Thyroid gland (tissue), 4 donors: ENCODE data around the gene NGLY1. TPM values are rescaled to one million over a fixed set of nuclear protein-coding genes. Genes with fewer than 3 reads are reported as not detected.

ENCODE experiments used
- DNase-seq, 2 donors: peaks; one replicate each; pipeline ENCODE4 v3.0.0-alpha.2; 2019
- H3K27ac ChIP-seq, 3 donors: fragments of 200-600 bp; sonication (generic); 1 replicate in 2 of 3; 2 replicates in 1 of 3; pipeline ENCODE4 v1.5.1; 2016 to 2019; ENCODE audit warnings: mild to moderate bottlenecking in 1 of 3, moderate library complexity in 1 of 3
- H3K27me3 ChIP-seq: fragments of 200-600 bp; sonication (generic); one replicate; pipeline ENCODE4 v1.5.1; 2019
- H3K36me3 ChIP-seq, 2 donors: fragments of 200-600 bp; sonication (generic); one replicate each; pipeline ENCODE4 v1.5.1; 2016 to 2019
- H3K4me1 ChIP-seq, 2 donors: fragments of 200-600 bp; sonication (generic); one replicate each; pipeline ENCODE4 v1.5.1; 2017 to 2019
- H3K4me3 ChIP-seq, 3 donors: fragments of 200-600 bp; sonication (generic); replicated peaks in 1 of 3; 1 replicate in 2 of 3; 2 replicates in 1 of 3; pipeline ENCODE4 v1.5.1; 2016; ENCODE audit warnings: mild to moderate bottlenecking in 1 of 3
- H3K9me3 ChIP-seq: fragments of 200-600 bp; sonication (generic); one replicate; pipeline ENCODE4 v1.5.1; 2017
- CTCF ChIP-seq, 6 experiments: fragments of 200-600 bp in 3 of 6; fragments of 450-650 bp in 3 of 6; sonication (generic) in 3 of 6; IDR thresholded peaks; one replicate each; pipeline ENCODE4 v1.5.1; 2016 to 2019; ENCODE audit warnings: antibody characterized with exemption in 6 of 6, mild to moderate bottlenecking in 2 of 6, inconsistent platforms in 1 of 6, moderate library complexity in 1 of 6
- POLR2A ChIP-seq, 2 donors: fragments of 450-650 bp; IDR thresholded peaks; one replicate each; pipeline ENCODE4 v1.6.1; 2017; ENCODE audit warnings: antibody characterized with exemption in 2 of 2, mild to moderate bottlenecking in 2 of 2, moderate library complexity in 1 of 2
- WGBS, 2 donors: methylation state at CpG; one replicate each; pipeline ENCODE4 v1.1.5; 2017; 5-methylcytosine and 5-hydroxymethylcytosine counted together
- intact Hi-C: fragments of 100-400 bp; cut with DNase I; formaldehyde crosslinking; loops from one replicate; pipeline ENCODE4 v1.15.1; 2023
- total RNA-seq, 4 donors: library from RNA; depleted of rRNA; stranded (reverse); fragments of >200 nt; gene quantifications; one replicate each; pipeline ENCODE4 v1.2.3, GENCODE V29; 2016

Gene NGLY1
- total RNA-seq, 4 donors from 2014 or later = 31.6 to 47.3 (median 38.7) TPM

DNA sequence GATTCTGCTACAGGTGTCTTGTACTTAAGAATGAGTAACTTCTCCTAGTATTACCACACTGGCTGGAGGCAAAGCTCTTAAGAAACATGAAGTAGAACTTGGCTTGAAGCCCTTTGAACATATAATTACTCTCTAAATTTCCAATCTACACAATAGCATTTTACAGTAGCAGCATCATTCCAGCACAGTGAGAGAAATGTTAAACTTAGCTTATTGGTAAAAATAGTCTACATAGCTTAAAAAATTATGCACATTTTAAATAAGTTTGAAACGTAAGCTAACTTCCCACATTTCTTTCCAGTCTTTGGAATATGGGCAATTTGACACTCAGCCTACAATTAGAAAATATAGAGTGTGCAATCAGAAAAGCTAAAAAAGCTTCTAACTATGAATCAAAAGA, 85.7 kb downstream of the NGLY1 start:
- intact Hi-C loops = no loop called here
- no peaks in the 10 kb centered on the region for H3K4me1 ChIP-seq
- 71 to 82% methylated on average over 1 of the region's 1 CpG for WGBS, 2 donors
- no peaks in the 10 kb centered on the region for H3K36me3 ChIP-seq
- no peak overlapping the region for H3K27ac ChIP-seq
- no peak for DNase-seq
- TF ChIP-seq POLR2A (IDR thresholded peaks at IDR 0.05) (no peak), CTCF (IDR thresholded peaks at IDR 0.05) (no peak)
- no peaks in the 10 kb centered on the region for H3K9me3 ChIP-seq
- H3K4me3 ChIP-seq = no peak overlapping the region
- H3K27me3 ChIP-seq = no peaks in the 10 kb centered on the region

- intact Hi-C loops = no loop called here
- no peak for DNase-seq
- Histone ChIP-seq H3K9me3 (no peaks in the 10 kb centered on the region), H3K4me1 (no peaks in the 10 kb centered on the region), H3K27me3 (no peaks in the 10 kb centered on the region), H3K4me3 (no peak overlapping the region), H3K27ac (no peak overlapping the region), H3K36me3 (no peaks in the 10 kb centered on the region)
- TF ChIP-seq CTCF (IDR thresholded peaks at IDR 0.05) = no peak
- TF ChIP-seq POLR2A (IDR thresholded peaks at IDR 0.05) = no peak
- 93 to 94% methylated on average over 4 of the region's 4 CpGs for WGBS, 2 donors
Measured at GRCh38 chr3:25695731-25696420, 87.4 kb downstream of the NGLY1 start.

- H3K4me1 ChIP-seq = no peaks in the 10 kb centered on the region
- TF ChIP-seq CTCF (IDR thresholded peaks at IDR 0.05) = no peak
- no peak for TF ChIP-seq POLR2A (IDR thresholded peaks at IDR 0.05)
- H3K9me3 ChIP-seq = no peaks in the 10 kb centered on the region
- no peak for DNase-seq
- 64 to 86% methylated on average over 3 of the region's 3 CpGs for WGBS, 2 donors
- no peaks in the 10 kb centered on the region for H3K36me3 ChIP-seq
- intact Hi-C loops = no loop called here
- no peak overlapping the region for H3K4me3 ChIP-seq
- no peak overlapping the region for H3K27ac ChIP-seq
- no peaks in the 10 kb centered on the region for H3K27me3 ChIP-seq
Measured at GRCh38 chr3:25693238-25693637, 90.0 kb downstream of the NGLY1 start.

DNA sequence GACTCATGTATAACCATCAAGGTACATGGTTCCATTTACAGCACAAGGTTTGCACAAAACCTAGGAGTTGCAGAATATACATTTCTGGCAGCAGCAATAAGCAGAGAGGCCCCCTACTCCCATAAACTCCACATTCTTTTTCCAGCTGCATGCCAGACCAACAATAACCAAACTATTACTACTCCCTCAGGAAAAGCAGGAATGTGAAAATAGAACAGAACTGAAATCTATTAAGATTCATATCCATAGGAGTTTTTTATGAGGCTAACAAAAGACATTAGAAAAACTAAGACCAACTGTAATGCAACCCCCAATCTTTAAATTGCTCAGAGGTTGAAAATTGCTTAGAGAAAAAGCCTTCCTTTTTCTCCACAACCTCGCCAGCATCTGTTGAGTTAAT, 90.9 kb downstream of the NGLY1 start:
- Histone ChIP-seq H3K27ac (no peak overlapping the region), H3K4me3 (no peak overlapping the region), H3K9me3 (no peaks in the 10 kb centered on the region), H3K36me3 (no peaks in the 10 kb centered on the region), H3K27me3 (no peaks in the 10 kb centered on the region), H3K4me1 (no peaks in the 10 kb centered on the region)
- no peak for DNase-seq
- 77 to 86% methylated on average over 1 of the region's 1 CpG for WGBS, 2 donors
- intact Hi-C loops = no loop called here
- TF ChIP-seq CTCF (IDR thresholded peaks at IDR 0.05) = no peak
- no peak for TF ChIP-seq POLR2A (IDR thresholded peaks at IDR 0.05)

DNA sequence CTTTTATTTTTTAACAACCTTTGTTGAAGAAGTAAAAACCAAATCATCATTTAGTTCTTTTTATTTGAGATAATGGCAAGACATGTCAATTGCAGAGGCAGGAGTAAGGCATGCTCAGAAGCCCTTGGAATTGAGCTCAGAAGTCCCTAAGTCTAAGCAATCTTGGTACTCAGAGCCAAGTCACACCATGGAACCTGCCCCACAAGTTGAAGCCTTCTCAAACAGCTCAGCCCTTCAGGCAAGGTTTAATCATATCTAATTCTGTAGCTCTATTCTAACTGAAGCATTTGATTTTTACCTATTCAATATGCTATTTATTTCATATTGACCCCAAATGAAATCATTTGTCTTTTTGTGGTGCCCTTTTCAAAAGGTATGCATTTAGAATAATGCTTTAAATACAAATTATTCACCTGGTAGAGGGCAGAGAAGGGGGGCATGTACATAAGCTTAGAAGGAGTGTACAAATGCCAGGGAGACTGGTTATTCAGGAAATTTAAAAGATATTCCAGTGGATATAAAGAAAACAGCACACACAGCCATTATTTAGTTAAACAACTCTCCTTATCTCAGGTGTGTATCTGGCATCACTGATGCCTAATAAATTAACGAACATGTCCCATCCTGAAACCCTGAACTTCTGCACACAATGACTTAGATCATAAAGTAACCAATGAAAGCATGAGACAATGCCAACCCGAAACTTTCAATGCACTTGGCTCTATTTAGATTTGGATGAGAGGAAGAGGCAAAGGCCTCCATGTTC, 92.3 kb downstream of the NGLY1 start:
- 92% methylated on average over 2 of the region's 2 CpGs for WGBS, 2 donors
- H3K27ac ChIP-seq = no peak overlapping the region
- DNase-seq = no peak
- no peaks in the 10 kb centered on the region for H3K4me1 ChIP-seq
- no peaks in the 10 kb centered on the region for H3K9me3 ChIP-seq
- no peaks in the 10 kb centered on the region for H3K27me3 ChIP-seq
- intact Hi-C loops = no loop called here
- H3K4me3 ChIP-seq = no peak overlapping the region
- no peaks in the 10 kb centered on the region for H3K36me3 ChIP-seq
- TF ChIP-seq POLR2A (IDR thresholded peaks at IDR 0.05) = no peak
